Measurements from ENCODE around the gene CALHM5.
A peak's percentile ranks its signal among the peaks of the same experiment; 100 is the strongest.

CALHM5 gene

DNA sequence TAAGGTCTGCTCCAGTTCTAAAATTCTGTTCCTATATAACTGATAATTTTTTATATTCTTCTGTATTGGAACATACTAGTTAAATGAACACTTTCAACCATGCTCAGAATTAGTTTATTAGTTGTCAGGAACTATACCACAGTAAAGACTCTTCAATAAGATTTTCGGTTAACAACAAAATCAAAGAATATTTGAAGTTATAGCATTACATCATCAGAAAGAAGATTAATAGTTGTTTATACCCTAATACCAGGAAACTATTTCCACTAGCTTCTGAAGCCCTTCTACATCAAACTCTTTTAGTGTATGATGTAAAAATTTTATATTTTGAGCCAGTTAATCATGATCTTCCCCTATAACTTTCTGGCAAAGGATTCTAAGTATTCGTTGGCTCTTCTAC lies 48.7 kb downstream of the CALHM5 start:
- TF ChIP-seq, protein P1, sequence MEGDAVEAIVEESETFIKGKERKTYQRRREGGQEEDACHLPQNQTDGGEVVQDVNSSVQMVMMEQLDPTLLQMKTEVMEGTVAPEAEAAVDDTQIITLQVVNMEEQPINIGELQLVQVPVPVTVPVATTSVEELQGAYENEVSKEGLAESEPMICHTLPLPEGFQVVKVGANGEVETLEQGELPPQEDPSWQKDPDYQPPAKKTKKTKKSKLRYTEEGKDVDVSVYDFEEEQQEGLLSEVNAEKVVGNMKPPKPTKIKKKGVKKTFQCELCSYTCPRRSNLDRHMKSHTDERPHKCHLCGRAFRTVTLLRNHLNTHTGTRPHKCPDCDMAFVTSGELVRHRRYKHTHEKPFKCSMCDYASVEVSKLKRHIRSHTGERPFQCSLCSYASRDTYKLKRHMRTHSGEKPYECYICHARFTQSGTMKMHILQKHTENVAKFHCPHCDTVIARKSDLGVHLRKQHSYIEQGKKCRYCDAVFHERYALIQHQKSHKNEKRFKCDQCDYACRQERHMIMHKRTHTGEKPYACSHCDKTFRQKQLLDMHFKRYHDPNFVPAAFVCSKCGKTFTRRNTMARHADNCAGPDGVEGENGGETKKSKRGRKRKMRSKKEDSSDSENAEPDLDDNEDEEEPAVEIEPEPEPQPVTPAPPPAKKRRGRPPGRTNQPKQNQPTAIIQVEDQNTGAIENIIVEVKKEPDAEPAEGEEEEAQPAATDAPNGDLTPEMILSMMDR (IDR thresholded peaks at IDR 0.05; ENCODE audit: borderline replicate concordance, insufficient read depth, low read depth, low read length), result no peak
- H3K4me3 ChIP-seq (ENCODE audit: low read depth, low read length), result no peak overlapping the region

DNA sequence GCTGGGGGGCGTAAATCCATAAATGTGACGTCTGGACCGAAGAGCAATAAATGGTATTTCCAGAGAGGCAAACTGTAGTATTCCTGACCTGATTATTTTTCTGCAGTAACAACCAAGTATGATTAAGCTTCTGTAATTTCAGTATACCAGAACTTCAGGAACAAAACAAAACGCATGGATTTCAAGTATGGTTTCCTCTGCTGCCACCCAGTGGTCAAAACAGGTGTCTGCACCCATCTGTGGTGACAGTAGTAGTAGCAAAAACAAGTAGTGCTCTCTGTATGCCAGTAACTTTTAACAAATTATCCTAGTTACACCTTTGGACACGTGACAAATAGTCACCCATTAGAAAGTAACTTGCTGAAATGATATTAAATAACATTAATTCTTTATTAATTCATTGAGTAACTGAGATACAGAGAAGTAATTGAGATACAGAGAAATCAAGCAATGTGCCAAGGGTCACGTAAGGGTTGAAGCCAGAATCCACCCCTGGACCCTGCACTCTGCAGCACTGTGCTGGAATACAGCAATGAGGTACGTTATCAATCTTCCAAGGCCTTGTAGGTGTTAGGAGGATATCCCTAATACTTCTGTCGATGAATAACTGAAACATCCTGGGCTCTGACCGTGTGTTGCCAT lies 50.1 kb downstream of the CALHM5 start:
- no peak overlapping the region for H3K4me3 ChIP-seq (ENCODE audit: low read depth, low read length)

DNA sequence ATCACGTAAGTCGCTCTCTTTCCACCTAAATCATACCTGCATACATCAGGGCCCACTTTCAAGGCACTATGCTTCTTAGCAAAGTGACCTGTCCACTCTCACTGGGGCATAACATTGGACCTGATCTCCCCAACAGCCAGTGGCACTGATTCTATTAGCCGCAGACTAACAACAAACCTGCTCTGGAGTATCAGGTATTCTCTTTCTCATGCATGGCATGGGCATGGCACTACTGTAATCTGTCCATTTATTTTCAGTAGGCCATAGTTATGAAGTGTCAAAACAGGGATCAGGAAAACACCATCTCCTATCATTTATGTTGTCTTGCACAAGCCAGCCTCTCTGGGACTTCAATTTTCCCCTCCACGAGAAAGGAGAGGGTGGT lies 50.6 kb downstream of the CALHM5 start:
- H3K4me3 ChIP-seq (ENCODE audit: low read depth, low read length), result no peak overlapping the region

More for the DNA sequence above, 50.1 kb downstream of the CALHM5 start:
- TF ChIP-seq, protein P1 (IDR thresholded peaks at IDR 0.05; ENCODE audit: borderline replicate concordance, insufficient read depth, low read depth, low read length), result peak; percentile 75; the same call in 1 of the 2 replicates

DNA sequence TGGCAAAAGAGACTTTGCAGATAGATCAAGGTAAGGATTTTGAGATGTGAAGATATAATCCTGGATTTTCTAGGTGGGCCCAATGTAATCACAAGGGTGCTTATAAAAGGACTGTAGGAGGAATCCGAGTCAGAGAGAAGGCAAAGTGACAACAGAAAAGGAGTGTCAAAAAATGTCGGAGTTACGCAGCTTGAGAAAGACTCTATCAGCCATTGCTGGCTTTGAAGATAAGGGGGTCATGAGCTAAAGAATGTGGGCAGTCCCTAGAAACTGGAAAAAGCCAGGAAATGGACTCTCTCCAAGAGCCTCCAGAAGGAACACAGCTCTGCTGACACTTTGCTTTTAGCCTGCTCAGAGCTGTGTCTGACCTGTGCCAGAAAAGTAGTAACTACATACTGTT lies 51.2 kb downstream of the CALHM5 start:
- no peak overlapping the region for H3K4me3 ChIP-seq (ENCODE audit: low read depth, low read length)
- TF ChIP-seq, protein P1 (IDR thresholded peaks at IDR 0.05; ENCODE audit: borderline replicate concordance, insufficient read depth, low read depth, low read length), result no peak

More for the DNA sequence above, 50.6 kb downstream of the CALHM5 start:
- TF ChIP-seq, protein P1 (IDR thresholded peaks at IDR 0.05; ENCODE audit: borderline replicate concordance, insufficient read depth, low read depth, low read length), result no peak

DNA sequence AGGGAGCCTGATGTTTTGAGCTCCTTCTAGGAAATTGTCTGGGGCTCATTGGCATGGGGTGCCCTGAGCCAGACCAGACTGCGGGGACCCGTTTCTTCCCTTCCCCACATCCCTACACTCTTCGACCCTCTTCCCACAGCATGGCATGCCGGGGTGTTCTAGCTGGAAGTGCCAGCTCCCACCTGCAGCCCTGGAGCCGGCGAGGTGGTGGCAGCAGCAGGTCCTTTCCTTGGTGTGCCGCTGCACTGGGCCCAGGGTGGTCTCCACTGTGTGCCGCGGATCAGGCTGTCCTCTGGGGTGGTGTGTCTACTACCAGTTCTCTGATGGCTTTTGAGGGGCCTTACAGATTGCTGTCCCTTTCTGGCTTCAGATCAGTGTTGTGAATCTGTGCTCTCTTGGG lies 52.4 kb downstream of the CALHM5 start:
- TF ChIP-seq, protein P1 (IDR thresholded peaks at IDR 0.05; ENCODE audit: borderline replicate concordance, insufficient read depth, low read depth, low read length), result no peak
- no peak overlapping the region for H3K4me3 ChIP-seq (ENCODE audit: low read depth, low read length)

DNA sequence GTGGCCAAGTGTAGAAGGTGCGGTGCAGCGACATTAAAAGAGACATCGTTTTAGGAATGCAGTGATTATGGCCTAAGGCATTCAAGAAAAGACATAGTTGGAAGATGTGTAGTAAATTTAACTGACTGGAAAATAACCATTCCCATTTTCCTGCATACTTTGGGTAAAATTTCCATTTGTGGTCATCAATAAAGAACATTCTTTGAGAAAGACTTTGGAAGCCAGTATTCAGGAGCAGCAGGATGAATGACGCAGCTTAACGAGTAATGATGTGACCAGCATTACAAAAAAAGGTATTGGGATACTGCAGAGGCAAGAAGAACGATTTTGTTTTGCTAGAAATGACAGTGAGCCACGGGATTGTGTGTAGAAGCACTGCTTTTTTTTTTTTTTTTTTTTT lies 52.9 kb downstream of the CALHM5 start:
- TF ChIP-seq, protein P1 (IDR thresholded peaks at IDR 0.05; ENCODE audit: borderline replicate concordance, insufficient read depth, low read depth, low read length), result no peak
- H3K4me3 ChIP-seq (ENCODE audit: low read depth, low read length), result no peak overlapping the region

Data from GM12875 (cell line).